ENCODE data around the gene TUB. TPM values are rescaled to one million over a fixed set of nuclear protein-coding genes. Genes with fewer than 3 reads are reported as not detected.
A peak's percentile ranks its signal among the peaks of the same experiment; 100 is the strongest.

The TUB gene
- polyA plus RNA-seq, 1 of the 3 experiments (the other 2 are of a cell fraction): 11.3 TPM

- Histone ChIP-seq H3K79me2 (ENCODE audit: insufficient read depth) (0 out of 2 replicates have a peak, but pooled peaks cover 2% of the 10 kb centered on the region), H2AFZ (ENCODE audit: low read depth) (no peak overlapping the region), H3K4me3 (ENCODE audit: low read depth in 2 of 2, low read length in 1 of 2) (no peak overlapping the region), H4K20me1 (ENCODE audit: insufficient read depth) (peaks cover 20% of the 10 kb centered on the region), H3K9ac (no peak overlapping the region), H3F3A (replicated peaks; ENCODE audit: insufficient read depth) (no peaks in the 10 kb centered on the region), H3K4me1 (ENCODE audit: control insufficient read depth in 1 of 2, insufficient read depth in 2 of 2, low read depth in 1 of 2, low read length in 1 of 2) (peaks cover 0 to 56% of the 10 kb centered on the region in 2 experiments; a peak in 3 of 4 replicates), H3K27ac (ENCODE audit: low read depth in 2 of 2, low read length in 1 of 2) (no peak overlapping the region; a peak in 1 of 4 replicates), H3K36me3 (replicated peaks in 1 of 2; ENCODE audit: control insufficient read depth in 1 of 2, insufficient read depth in 2 of 2, low read length in 1 of 2) (peaks cover 0 to 30% of the 10 kb centered on the region in 2 experiments), H3K9me2 (no peaks in the 10 kb centered on the region), H3K9me3 (no peaks in the 10 kb centered on the region), H3K27me3 (ENCODE audit: insufficient read depth) (no peaks in the 10 kb centered on the region), H3K4me2 (no peak overlapping the region)
- ChIA-PET CTCF (interaction anchor here (0.6 to 26.8 kb wide), 22 partner anchors 9 to 200 kb away, joined by 3 to 620 read pairs (median 14); partner anchors contain the start of genes EIF3F and TUB), POLR2A (interaction anchor here (1.3 kb wide), 1 partner anchor 9 kb away, joined by 5 read pairs; no protein-coding TSS in a partner anchor)
- no peak for TF ChIP-seq MEF2A (IDR thresholded peaks at IDR 0.05; ENCODE audit: borderline replicate concordance, low read depth)
- TF ChIP-seq SMC3 (IDR thresholded peaks at IDR 0.05; ENCODE audit: low read depth, low read length): no peak
- no peak for TF ChIP-seq MAX (IDR thresholded peaks at IDR 0.05; ENCODE audit: low read depth)
- no peak for TF ChIP-seq TEAD4 (IDR thresholded peaks at IDR 0.05; ENCODE audit: borderline replicate concordance, insufficient read depth)
- TF ChIP-seq TCF12 (IDR thresholded peaks at IDR 0.05): no peak
- TF ChIP-seq RXRA (IDR thresholded peaks at IDR 0.05; ENCODE audit: borderline replicate concordance, low read depth): no peak
- TF ChIP-seq RFX5 (IDR thresholded peaks at IDR 0.05; ENCODE audit: low read length): no peak
- TF ChIP-seq USF1 (IDR thresholded peaks at IDR 0.05; ENCODE audit: borderline replicate concordance, low read depth): no peak
- TF ChIP-seq NRF1 (IDR thresholded peaks at IDR 0.05; ENCODE audit: low read depth, low read length): no peak
- no peak for TF ChIP-seq JUND (IDR thresholded peaks at IDR 0.05)
- no peak for TF ChIP-seq GATA2 (CRISPR knock-in tag; IDR thresholded peaks at IDR 0.05)
- TF ChIP-seq, protein P1, sequence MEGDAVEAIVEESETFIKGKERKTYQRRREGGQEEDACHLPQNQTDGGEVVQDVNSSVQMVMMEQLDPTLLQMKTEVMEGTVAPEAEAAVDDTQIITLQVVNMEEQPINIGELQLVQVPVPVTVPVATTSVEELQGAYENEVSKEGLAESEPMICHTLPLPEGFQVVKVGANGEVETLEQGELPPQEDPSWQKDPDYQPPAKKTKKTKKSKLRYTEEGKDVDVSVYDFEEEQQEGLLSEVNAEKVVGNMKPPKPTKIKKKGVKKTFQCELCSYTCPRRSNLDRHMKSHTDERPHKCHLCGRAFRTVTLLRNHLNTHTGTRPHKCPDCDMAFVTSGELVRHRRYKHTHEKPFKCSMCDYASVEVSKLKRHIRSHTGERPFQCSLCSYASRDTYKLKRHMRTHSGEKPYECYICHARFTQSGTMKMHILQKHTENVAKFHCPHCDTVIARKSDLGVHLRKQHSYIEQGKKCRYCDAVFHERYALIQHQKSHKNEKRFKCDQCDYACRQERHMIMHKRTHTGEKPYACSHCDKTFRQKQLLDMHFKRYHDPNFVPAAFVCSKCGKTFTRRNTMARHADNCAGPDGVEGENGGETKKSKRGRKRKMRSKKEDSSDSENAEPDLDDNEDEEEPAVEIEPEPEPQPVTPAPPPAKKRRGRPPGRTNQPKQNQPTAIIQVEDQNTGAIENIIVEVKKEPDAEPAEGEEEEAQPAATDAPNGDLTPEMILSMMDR (IDR thresholded peaks at IDR 0.05): no peak
- 93% methylated on average over 5 of the region's 5 CpGs for WGBS (ENCODE audit: low lambda C conversion rate)
- DNase-seq: no peak
Measured at GRCh38 chr11:8091721-8092120, 10.7 kb downstream of the TUB start.

DNA sequence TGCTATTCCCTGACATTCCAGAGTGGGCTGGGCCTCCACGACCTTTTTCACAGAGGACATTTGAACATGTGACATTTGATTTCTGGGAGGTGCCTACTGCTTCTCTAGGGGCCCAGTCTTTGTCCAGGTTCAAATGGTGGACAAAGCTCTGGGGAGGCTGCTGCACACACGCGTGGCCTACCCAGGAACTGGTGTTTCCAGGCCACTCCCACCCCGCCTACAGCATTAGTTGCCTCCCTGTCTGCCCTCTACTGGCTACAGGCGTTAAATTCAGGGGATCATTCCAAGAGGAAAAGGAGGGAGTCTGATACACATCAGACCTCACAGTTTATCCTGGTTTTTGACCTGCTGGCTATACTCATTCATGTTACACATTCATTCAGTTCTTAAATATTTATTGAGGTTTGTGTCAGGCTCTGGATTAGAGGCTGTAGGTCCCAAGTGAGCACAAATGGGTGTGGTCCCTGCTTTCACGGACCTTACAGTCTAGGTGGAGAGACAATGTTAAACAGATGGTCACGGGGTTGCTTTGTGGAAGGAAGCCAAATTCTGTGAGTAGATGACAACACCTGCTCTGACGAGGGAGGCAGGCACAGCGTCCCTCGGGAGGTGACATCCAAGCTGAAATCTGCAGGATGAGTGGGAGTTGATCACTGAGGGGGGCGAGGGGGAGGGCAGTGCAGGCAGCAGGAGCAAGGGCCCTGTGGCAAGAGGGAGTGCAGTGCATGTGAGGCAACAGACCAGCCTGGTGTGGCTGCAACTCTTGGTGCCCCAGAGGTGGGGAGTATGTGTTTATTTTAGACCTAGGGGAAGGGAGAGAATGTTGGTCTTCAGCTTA, 11.8 kb downstream of the TUB start:
- Histone ChIP-seq H3F3A (replicated peaks; ENCODE audit: insufficient read depth) (no peaks in the 10 kb centered on the region), H3K9me3 (no peaks in the 10 kb centered on the region), H3K4me3 (ENCODE audit: low read depth in 2 of 2, low read length in 1 of 2) (no peak overlapping the region), H3K27me3 (ENCODE audit: insufficient read depth) (no peaks in the 10 kb centered on the region), H3K27ac (ENCODE audit: low read depth in 2 of 2, low read length in 1 of 2) (no peak overlapping the region; a peak in 1 of 4 replicates), H3K9me2 (no peaks in the 10 kb centered on the region), H2AFZ (ENCODE audit: low read depth) (no peak overlapping the region), H3K4me1 (ENCODE audit: control insufficient read depth in 1 of 2, insufficient read depth in 2 of 2, low read depth in 1 of 2, low read length in 1 of 2) (peaks cover 0 to 45% of the 10 kb centered on the region in 2 experiments; a peak in 1 of 4 replicates), H3K4me2 (no peak overlapping the region), H4K20me1 (ENCODE audit: insufficient read depth) (peaks cover 10% of the 10 kb centered on the region), H3K36me3 (replicated peaks in 1 of 2; ENCODE audit: control insufficient read depth in 1 of 2, insufficient read depth in 2 of 2, low read length in 1 of 2) (peaks cover 0 to 40% of the 10 kb centered on the region in 2 experiments), H3K79me2 (ENCODE audit: insufficient read depth) (0 out of 2 replicates have a peak, but pooled peaks cover 2% of the 10 kb centered on the region), H3K9ac (no peak overlapping the region)
- CTCF ChIA-PET: interaction anchor here (0.9 to 26.8 kb wide), 17 partner anchors 8 to 173 kb away, joined by 3 to 620 read pairs (median 27); partner anchors contain the start of genes EIF3F and TUB
- DNase-seq: peak; percentile 90
- POLR2A ChIA-PET: no interaction called here
- WGBS (ENCODE audit: low lambda C conversion rate): 69% methylated on average over 7 of the region's 11 CpGs
- TF ChIP-seq FOSL2 (IDR thresholded peaks at IDR 0.05; ENCODE audit: borderline replicate concordance, low read depth): no peak
- TF ChIP-seq, protein P1 (IDR thresholded peaks at IDR 0.05): peak; percentile 73
- TF ChIP-seq ZBTB33 (IDR thresholded peaks at IDR 0.05; ENCODE audit: borderline replicate concordance, low read depth): no peak
- peak; percentile 64 for TF ChIP-seq RAD21 (IDR thresholded peaks at IDR 0.05; ENCODE audit: low read length)
- TF ChIP-seq SIN3A (IDR thresholded peaks at IDR 0.05; ENCODE audit: borderline replicate concordance, low read depth, low read length): peak; percentile 37; the same call in 1 of the 2 replicates
- no peak for TF ChIP-seq ELF1 (IDR thresholded peaks at IDR 0.05)
- TF ChIP-seq MAX (IDR thresholded peaks at IDR 0.05; ENCODE audit: low read depth): no peak
- peak; percentile 85 for TF ChIP-seq MXI1 (IDR thresholded peaks at IDR 0.05; ENCODE audit: low read depth, low read length)

All from SK-N-SH (cell line).